K562 (cell line): ENCODE results near the gene AGR2. TPM values are rescaled to one million over a fixed set of nuclear protein-coding genes. Genes with fewer than 3 reads are reported as not detected.
A peak's percentile ranks its signal among the peaks of the same experiment; 100 is the strongest.

Experiments
- ATAC-seq: fragments of 200-7000 bp; cut with Tn5 transposase; 3 replicates; pipeline ENCODE4 v1.9.1; 2020; ENCODE audit warnings: moderate library complexity
- BruUV-seq: library from RNA; stranded (reverse); fragments of 400-500 nt; replicated peaks from 2 replicates; lab custom pipeline; 2021; lab: Mats Ljungman, UMichigan
- CTCF ChIA-PET: fragments of 300-600 bp; formaldehyde crosslinking; extraction: SDS; loops from one replicate; lab custom pipeline; 2021; ENCODE audit warnings: low intra/inter-chr PET ratio; lab: Yijun Ruan, JAX
- POLR2A ChIA-PET: fragments of 300-600, 350-650 bp; sonication (Branson Sonifier 250); formaldehyde crosslinking; extraction: SDS; loops from one replicate; lab custom pipeline; 2021; ENCODE audit warnings: antibody characterized with exemption, inconsistent platforms; lab: Yijun Ruan, JAX
- DNase-seq, 4 experiments: peaks; one replicate each; pipeline versions ENCODE4 v3.0.0 to v3.0.0-alpha.2; 2011 to 2018; ENCODE audit warnings: low spot score in 3 of 4, mixed read lengths in 3 of 4; ENCODE audit errors: extremely low read depth in 1 of 4
- FAIRE-seq: peaks from 2 replicates; lab custom pipeline; 2011; peaks lifted over from hg19 to GRCh38; lab: Jason Lieb, UNC
- H2AFZ ChIP-seq: 2 replicates; pipeline ENCODE4 v1.6.0; 2011; ENCODE audit warnings: low read depth, low read length, control low read depth, inconsistent platforms
- H3K27ac ChIP-seq: fragments of 200-600 bp; 3 replicates; pipeline ENCODE4 v1.8.0; 2011; ENCODE audit warnings: low read depth, mild to moderate bottlenecking, control low read depth, inconsistent platforms, low read length, moderate library complexity, mixed read lengths; ENCODE audit errors: extremely low read depth
- H3K27me3 ChIP-seq, 2 experiments: fragments of 300-600 bp in 1 of 2; 2 replicates in 1 of 2; 3 replicates in 1 of 2; pipeline versions ENCODE4 v1.6.0 to v1.8.0; 2011; ENCODE audit warnings: inconsistent platforms in 2 of 2, low read length in 2 of 2, mild to moderate bottlenecking in 1 of 2, mixed read lengths in 1 of 2, moderate library complexity in 1 of 2; ENCODE audit not compliant: control insufficient read depth in 2 of 2, insufficient read depth in 2 of 2
- H3K36me3 ChIP-seq: fragments of 300-600 bp; 3 replicates; pipeline ENCODE4 v1.8.0; 2011; ENCODE audit warnings: mild to moderate bottlenecking, low read length, inconsistent platforms; ENCODE audit not compliant: control insufficient read depth, insufficient read depth
- H3K4me1 ChIP-seq, 2 experiments: fragments of 200-600 bp in 1 of 2; replicated peaks in 1 of 2; 2 replicates in 1 of 2; 3 replicates in 1 of 2; pipeline versions ENCODE4 v1.5.1 to v1.8.0; 2011; ENCODE audit warnings: inconsistent platforms in 2 of 2, low read length in 2 of 2, mild to moderate bottlenecking in 1 of 2, mixed read lengths in 1 of 2, moderate library complexity in 1 of 2; ENCODE audit not compliant: control insufficient read depth in 2 of 2, insufficient read depth in 2 of 2
- H3K4me2 ChIP-seq: 2 replicates; pipeline ENCODE4 v1.6.1; 2011; ENCODE audit warnings: low read length, control low read depth, inconsistent platforms, mixed read lengths; ENCODE audit not compliant: insufficient read depth
- H3K4me3 ChIP-seq: fragments of 200-600 bp; sonication (generic), shearing (Covaris generic); 2 replicates; pipeline ENCODE4 v1.5.1; 2016; ENCODE audit warnings: control low read depth, inconsistent platforms
- H3K79me2 ChIP-seq: fragments of 200-600 bp; 3 replicates; pipeline ENCODE4 v1.8.0; 2011; ENCODE audit warnings: low read length, inconsistent platforms; ENCODE audit not compliant: control insufficient read depth, insufficient read depth
- H3K9ac ChIP-seq, 2 experiments: 2 replicates each; pipeline versions ENCODE4 v1.6.0 to v1.6.1; 2011; ENCODE audit warnings: low read depth in 2 of 2, low read length in 2 of 2, control low read depth in 1 of 2, inconsistent platforms in 1 of 2, mild to moderate bottlenecking in 1 of 2, mixed read lengths in 1 of 2; ENCODE audit not compliant: insufficient read depth in 1 of 2
- H3K9me1 ChIP-seq: one replicate; pipeline ENCODE4 v1.6.0; 2011; ENCODE audit warnings: inconsistent platforms, mild to moderate bottlenecking, low read length, moderate library complexity; ENCODE audit not compliant: control insufficient read depth, insufficient read depth
- H3K9me3 ChIP-seq: replicated peaks from 2 replicates; pipeline ENCODE4 v1.5.1; 2011; ENCODE audit warnings: low read depth, low read length, inconsistent platforms; ENCODE audit not compliant: control insufficient read depth, insufficient read depth
- H4K20me1 ChIP-seq: replicated peaks from 2 replicates; pipeline ENCODE4 v1.6.1; 2011; ENCODE audit warnings: low read length, inconsistent platforms, mixed read lengths; ENCODE audit not compliant: control insufficient read depth, insufficient read depth
- ARID1B ChIP-seq: fragments of 450-650 bp; IDR thresholded peaks from 2 replicates; pipeline ENCODE4 v1.6.1; 2016; ENCODE audit warnings: antibody characterized with exemption, mild to moderate bottlenecking, inconsistent platforms
- CBFA2T3 ChIP-seq: fragments of 450-650 bp; IDR thresholded peaks from 2 replicates; pipeline ENCODE4 v1.6.1; 2017
- DPF2 ChIP-seq: fragments of 450-650 bp; IDR thresholded peaks from 2 replicates; pipeline ENCODE4 v1.6.1; 2016
- EP300 ChIP-seq: IDR thresholded peaks from 2 replicates; pipeline ENCODE4 v1.6.1; 2012; ENCODE audit warnings: low read length, improper control_type of control experiment
- FOSL1 ChIP-seq: fragments of 200-800 bp; sonication (Bioruptor generic); conservative IDR thresholded peaks from 2 replicates; pipeline ENCODE4 v1.6.1; 2016; ENCODE audit warnings: missing genetic modification characterization, missing compliant biosample characterization
- MAZ ChIP-seq, 2 experiments: fragments of 450-650 bp in 1 of 2; sonication (generic) in 1 of 2; formaldehyde crosslinking; IDR thresholded peaks in 1 of 2; conservative IDR thresholded peaks in 1 of 2; 2 replicates each; pipeline versions ENCODE4 v1.4.0 to v1.5.0; 2020; ENCODE audit warnings: mild to moderate bottlenecking in 1 of 2, missing genetic modification reagents in 1 of 2
- MEF2A ChIP-seq: IDR thresholded peaks from 2 replicates; pipeline ENCODE4 v1.6.1; 2011; ENCODE audit warnings: low read depth, mild to moderate bottlenecking, low read length, moderate library complexity; ENCODE audit not compliant: control insufficient read depth
- MEIS2 ChIP-seq: fragments of 450-650 bp; IDR thresholded peaks from 2 replicates; pipeline ENCODE4 v1.6.1; 2014; ENCODE audit warnings: mild to moderate bottlenecking; ENCODE audit not compliant: partially characterized antibody
- PPARD ChIP-seq: fragments of 250-450 bp; sonication (Bioruptor Pico); IDR thresholded peaks from 2 replicates; pipeline ENCODE4 v1.8.0; 2022; ENCODE audit warnings: inconsistent platforms, mild to moderate bottlenecking, moderate library complexity
- SMARCB1 ChIP-seq: IDR thresholded peaks from 2 replicates; pipeline ENCODE4 v1.6.1; 2011; ENCODE audit warnings: improper control_type of control experiment, low read depth; ENCODE audit not compliant: insufficient read length
- TCF3 ChIP-seq: sonication (generic); formaldehyde crosslinking; IDR thresholded peaks from 2 replicates; pipeline ENCODE4 v1.4.0; 2020; ENCODE audit warnings: mild to moderate bottlenecking, missing genetic modification reagents
- WGBS: fragments of 100-300 bp; shearing (Covaris generic); methylation state at CpG from one replicate; pipeline ENCODE4 v1.1.6; 2016; ENCODE audit warnings: low coverage, mixed read lengths; ENCODE audit not compliant: insufficient coverage; ENCODE audit errors: missing lambda C conversion rate; 5-methylcytosine and 5-hydroxymethylcytosine counted together
- in situ Hi-C: fragments of 300-500 bp; cut with MboI; formaldehyde crosslinking; loops from 4 replicates; pipeline ENCODE4 v1.15.0; 2018; ENCODE audit warnings: inconsistent platforms, mixed read lengths
- intact Hi-C: fragments of 100-400 bp; cut with micrococcal nuclease; formaldehyde crosslinking; loops from 2 replicates; pipeline ENCODE4 v1.14.2; 2022
- polyA plus RNA-seq, 8 experiments: library from polyadenylated mRNA; depleted of rRNA in 4 of 8; stranded (reverse) in 5 of 8; unstranded in 3 of 8; fragments of >200 nt; fragmentation: Nextera tagmentation in 2 of 8; fragmentation: Illumina TruSeq in 1 of 8; extraction: Ambion mirVana in 2 of 8; extraction: Trizol in 1 of 8; gene quantifications; 2 replicates each; pipeline versions ENCODE4 v1.2.1 to v1.2.3, GENCODE V29; 2011 to 2014; ENCODE audit warnings: inconsistent platforms in 1 of 8, missing spikeins in 1 of 8
- total RNA-seq, 7 experiments: library from RNA; depleted of rRNA in 6 of 7; stranded (reverse); fragments of >200 nt in 6 of 7; fragmentation: Illumina TruSeq in 2 of 7; extraction: Trizol in 2 of 7; gene quantifications; 2 replicates each; pipeline versions ENCODE4 v1.2.1 to v1.2.3, GENCODE V29; 2011 to 2021; ENCODE audit warnings: low replicate concordance in 1 of 7
- TF ChIP-seq, protein P1 (sequence below): fragments of 450-650 bp; IDR thresholded peaks from 2 replicates; pipeline ENCODE4 v1.6.1; 2016; ENCODE audit warnings: borderline replicate concordance
- TF ChIP-seq, protein P2 (sequence below): fragments of 450-650 bp; IDR thresholded peaks from 2 replicates; pipeline ENCODE4 v1.7.1; 2018; ENCODE audit warnings: mild to moderate bottlenecking, low read depth; ENCODE audit not compliant: partially characterized antibody
- TF ChIP-seq, protein P3 (sequence below), 2 experiments: IDR thresholded peaks in 1 of 2; conservative IDR thresholded peaks in 1 of 2; 2 replicates each; pipeline ENCODE4 v1.6.1; 2016; ENCODE audit warnings: low read depth in 2 of 2, mild to moderate bottlenecking in 1 of 2, missing compliant biosample characterization in 1 of 2, missing genetic modification characterization in 1 of 2, moderate library complexity in 1 of 2

The AGR2 gene
- total and polyA plus RNA-seq, 9 of the 15 experiments (the other 6 are each of a cell fraction or from before 2014, with no cell fraction given) = 0.66 TPM; not detected in 8

GRCh38 chr7:16754856-16755317 is 49.9 kb downstream of the AGR2 start:
- peaks cover 45% of the 10 kb centered on the region for H3K79me2 ChIP-seq
- TF ChIP-seq ARID1B (peak; percentile 34), CBFA2T3 (peak; percentile 47; the same call in 1 of the 2 replicates), EP300 (0 out of 2 replicates have a peak, but pooled peaks have one; percentile 17), MEIS2 (peak; percentile 78), SMARCB1 (no peak), MEF2A (peak; percentile 58; the same call in 1 of the 2 replicates), MAZ (CRISPR knock-in tag; conservative IDR thresholded peaks at IDR 0.05 in 1 of 2, IDR thresholded peaks at IDR 0.05 in 1 of 2) (0 out of 4 replicates have a peak, but pooled peaks of 1 of the 2 experiments have one; percentile 16), PPARD (CRISPR knock-in tag) (no peak), TCF3 (CRISPR knock-in tag) (peak; percentile 61), DPF2 (peak; percentile 25; the same call in 1 of the 2 replicates), FOSL1 (tag) (no peak)
- TF ChIP-seq, protein P1, sequence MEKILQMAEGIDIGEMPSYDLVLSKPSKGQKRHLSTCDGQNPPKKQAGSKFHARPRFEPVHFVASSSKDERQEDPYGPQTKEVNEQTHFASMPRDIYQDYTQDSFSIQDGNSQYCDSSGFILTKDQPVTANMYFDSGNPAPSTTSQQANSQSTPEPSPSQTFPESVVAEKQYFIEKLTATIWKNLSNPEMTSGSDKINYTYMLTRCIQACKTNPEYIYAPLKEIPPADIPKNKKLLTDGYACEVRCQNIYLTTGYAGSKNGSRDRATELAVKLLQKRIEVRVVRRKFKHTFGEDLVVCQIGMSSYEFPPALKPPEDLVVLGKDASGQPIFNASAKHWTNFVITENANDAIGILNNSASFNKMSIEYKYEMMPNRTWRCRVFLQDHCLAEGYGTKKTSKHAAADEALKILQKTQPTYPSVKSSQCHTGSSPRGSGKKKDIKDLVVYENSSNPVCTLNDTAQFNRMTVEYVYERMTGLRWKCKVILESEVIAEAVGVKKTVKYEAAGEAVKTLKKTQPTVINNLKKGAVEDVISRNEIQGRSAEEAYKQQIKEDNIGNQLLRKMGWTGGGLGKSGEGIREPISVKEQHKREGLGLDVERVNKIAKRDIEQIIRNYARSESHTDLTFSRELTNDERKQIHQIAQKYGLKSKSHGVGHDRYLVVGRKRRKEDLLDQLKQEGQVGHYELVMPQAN = no peak; the same call in 1 of the 2 replicates
- TF ChIP-seq, protein P2, sequence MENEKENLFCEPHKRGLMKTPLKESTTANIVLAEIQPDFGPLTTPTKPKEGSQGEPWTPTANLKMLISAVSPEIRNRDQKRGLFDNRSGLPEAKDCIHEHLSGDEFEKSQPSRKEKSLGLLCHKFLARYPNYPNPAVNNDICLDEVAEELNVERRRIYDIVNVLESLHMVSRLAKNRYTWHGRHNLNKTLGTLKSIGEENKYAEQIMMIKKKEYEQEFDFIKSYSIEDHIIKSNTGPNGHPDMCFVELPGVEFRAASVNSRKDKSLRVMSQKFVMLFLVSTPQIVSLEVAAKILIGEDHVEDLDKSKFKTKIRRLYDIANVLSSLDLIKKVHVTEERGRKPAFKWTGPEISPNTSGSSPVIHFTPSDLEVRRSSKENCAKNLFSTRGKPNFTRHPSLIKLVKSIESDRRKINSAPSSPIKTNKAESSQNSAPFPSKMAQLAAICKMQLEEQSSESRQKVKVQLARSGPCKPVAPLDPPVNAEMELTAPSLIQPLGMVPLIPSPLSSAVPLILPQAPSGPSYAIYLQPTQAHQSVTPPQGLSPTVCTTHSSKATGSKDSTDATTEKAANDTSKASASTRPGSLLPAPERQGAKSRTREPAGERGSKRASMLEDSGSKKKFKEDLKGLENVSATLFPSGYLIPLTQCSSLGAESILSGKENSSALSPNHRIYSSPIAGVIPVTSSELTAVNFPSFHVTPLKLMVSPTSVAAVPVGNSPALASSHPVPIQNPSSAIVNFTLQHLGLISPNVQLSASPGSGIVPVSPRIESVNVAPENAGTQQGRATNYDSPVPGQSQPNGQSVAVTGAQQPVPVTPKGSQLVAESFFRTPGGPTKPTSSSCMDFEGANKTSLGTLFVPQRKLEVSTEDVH = peak; percentile 7
- TF ChIP-seq, protein P3, sequence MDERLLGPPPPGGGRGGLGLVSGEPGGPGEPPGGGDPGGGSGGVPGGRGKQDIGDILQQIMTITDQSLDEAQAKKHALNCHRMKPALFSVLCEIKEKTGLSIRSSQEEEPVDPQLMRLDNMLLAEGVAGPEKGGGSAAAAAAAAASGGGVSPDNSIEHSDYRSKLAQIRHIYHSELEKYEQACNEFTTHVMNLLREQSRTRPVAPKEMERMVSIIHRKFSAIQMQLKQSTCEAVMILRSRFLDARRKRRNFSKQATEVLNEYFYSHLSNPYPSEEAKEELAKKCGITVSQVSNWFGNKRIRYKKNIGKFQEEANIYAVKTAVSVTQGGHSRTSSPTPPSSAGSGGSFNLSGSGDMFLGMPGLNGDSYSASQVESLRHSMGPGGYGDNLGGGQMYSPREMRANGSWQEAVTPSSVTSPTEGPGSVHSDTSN (CRISPR knock-in tag; IDR thresholded peaks at IDR 0.05; ENCODE audit: low read depth) = no peak
- TF ChIP-seq, protein P3 (tag; conservative IDR thresholded peaks at IDR 0.05; ENCODE audit: low read depth) = 0 out of 2 replicates have a peak, but pooled peaks have one; percentile 32

More at GRCh38 chr7:16754856-16755317, 49.9 kb downstream of the AGR2 start:
- ChIA-PET POLR2A (interaction anchor here (0.6 to 2.2 kb wide), 5 partner anchors 11 to 140 kb away, joined by 3 to 8 read pairs (median 3); no protein-coding TSS in a partner anchor), CTCF (no interaction called here)
- BruUV-seq = TSS peak; percentile 52
- peak overlapping the region; percentile 35; the same call in 2 of the 3 replicates for H3K27ac ChIP-seq
- FAIRE-seq (peak; percentile 76), ATAC-seq (peak; percentile 40), DNase-seq (peak in 2 of 4 experiments; percentile 53 to 64)
- H3K9me3 ChIP-seq = no peaks in the 10 kb centered on the region; the same call in 1 of the 2 replicates
- H3K36me3 ChIP-seq = no peaks in the 10 kb centered on the region; the same call in 2 of the 3 replicates
- H3K4me3 ChIP-seq = peak overlapping the region; percentile 72
- H4K20me1 ChIP-seq = no peaks in the 10 kb centered on the region
- peak overlapping the region; percentile 87; the same call in 1 of the 2 replicates for H2AFZ ChIP-seq
- H3K4me2 ChIP-seq = peak overlapping the region; percentile 92
- peaks cover 9 to 11% of the 10 kb centered on the region in 2 experiments; a peak in 4 of 5 replicates for H3K4me1 ChIP-seq
- intact Hi-C loops = loop anchor here (5.0 to 10.0 kb wide), 4 partner anchors 50 to 490 kb away; partner anchors contain the start of genes ANKMY2, BZW2 and CRPPA
- no peaks in the 10 kb centered on the region for H3K9me1 ChIP-seq
- in situ Hi-C loops = no loop called here
- H3K27me3 ChIP-seq = no peaks in the 10 kb centered on the region
- 5% methylated on average over 6 of the region's 6 CpGs for WGBS
- H3K9ac ChIP-seq = peak overlapping the region; percentile 54 to 64; a peak in 3 of 4 replicates
